PC-3 (cell line): ENCODE measurements around the gene VAT1L. TPM values are rescaled to one million over a fixed set of nuclear protein-coding genes. Genes with fewer than 3 reads are reported as not detected.

Experiments used
- ATAC-seq: fragments of 200-7000 bp; cut with Tn5 transposase; 2 replicates; pipeline ENCODE4 v1.9.1; 2020; ENCODE audit warnings: mild to moderate bottlenecking, moderate library complexity
- BruUV-seq: library from RNA; stranded (reverse); fragments of 400-500 nt; replicated peaks from 2 replicates; lab custom pipeline; 2021; lab: Mats Ljungman, UMichigan
- CTCF ChIA-PET: fragments of 300-600 bp; sonication (Branson Sonifier 250); formaldehyde crosslinking; loops from one replicate; lab custom pipeline; 2022; ENCODE audit warnings: antibody characterized with exemption; lab: Charles Lee
- POLR2A ChIA-PET: fragments of 300-600 bp; sonication (Branson Sonifier 250); formaldehyde crosslinking; loops from one replicate; lab custom pipeline; 2022; ENCODE audit warnings: antibody characterized with exemption; ENCODE audit not compliant: unreplicated experiment; lab: Charles Lee
- DNase-seq: peaks from one replicate; pipeline ENCODE4 v3.0.0-alpha.2; 2015
- H2AFZ ChIP-seq: fragments of 300-600 bp; sonication (generic); 2 replicates; pipeline ENCODE4 v1.6.0; 2016; ENCODE audit warnings: antibody characterized with exemption, low read length
- H3F3A ChIP-seq: fragments of 300-600 bp; sonication (generic); one replicate; pipeline ENCODE4 v1.6.0; 2017; ENCODE audit warnings: antibody characterized with exemption, low read length, control low read depth, mild to moderate bottlenecking; ENCODE audit not compliant: unreplicated experiment
- H3K27ac ChIP-seq: fragments of 300-600 bp; sonication (generic); 2 replicates; pipeline ENCODE4 v1.5.1; 2016; ENCODE audit warnings: mild to moderate bottlenecking, low read length
- H3K27me3 ChIP-seq: fragments of 300-600 bp; sonication (generic); 2 replicates; pipeline ENCODE4 v1.6.1; 2016; ENCODE audit warnings: low read length, mixed read lengths
- H3K36me3 ChIP-seq: fragments of 300-600 bp; sonication (generic); 2 replicates; pipeline ENCODE4 v1.6.1; 2016; ENCODE audit warnings: low read depth, mixed run types, low read length, mixed read lengths
- H3K4me1 ChIP-seq: fragments of 300-600 bp; sonication (generic); 2 replicates; pipeline ENCODE4 v1.5.1; 2016; ENCODE audit warnings: low read length; ENCODE audit not compliant: insufficient read depth
- H3K4me2 ChIP-seq: fragments of 300-600 bp; sonication (generic); 2 replicates; pipeline ENCODE4 v1.6.0; 2016; ENCODE audit warnings: low read length
- H3K4me3 ChIP-seq: fragments of 300-600 bp; sonication (generic); 2 replicates; pipeline ENCODE4 v1.5.1; 2016; ENCODE audit warnings: mild to moderate bottlenecking, low read length, mixed read lengths
- H3K79me2 ChIP-seq: fragments of 300-600 bp; sonication (generic); 2 replicates; pipeline ENCODE4 v1.6.1; 2017; ENCODE audit warnings: low read length, mixed read lengths
- H3K9ac ChIP-seq: fragments of 300-600 bp; sonication (generic); 2 replicates; pipeline ENCODE4 v1.6.0; 2016; ENCODE audit warnings: mild to moderate bottlenecking, low read length
- H3K9me2 ChIP-seq: fragments of 300-600 bp; sonication (generic); replicated peaks from 2 replicates; pipeline ENCODE4 v1.6.1; 2016; ENCODE audit warnings: mixed run types, low read length, mixed read lengths
- H3K9me3 ChIP-seq: fragments of 300-600 bp; sonication (generic); 2 replicates; pipeline ENCODE4 v1.6.1; 2016; ENCODE audit warnings: low read length, mixed read lengths
- H4K20me1 ChIP-seq: fragments of 300-600 bp; sonication (generic); 2 replicates; pipeline ENCODE4 v1.6.1; 2016; ENCODE audit warnings: low read length, mixed read lengths
- EZH2 ChIP-seq: fragments of 300-600 bp; sonication (generic); IDR thresholded peaks from one replicate; pipeline ENCODE4 v1.6.1; 2017; ENCODE audit warnings: antibody characterized with exemption, mild to moderate bottlenecking, low read length; ENCODE audit not compliant: unreplicated experiment
- EZH2phosphoT487 ChIP-seq: fragments of 300-600 bp; sonication (generic); IDR thresholded peaks from 2 replicates; pipeline ENCODE4 v1.6.1; 2018; ENCODE audit warnings: mild to moderate bottlenecking, antibody characterized with exemption, low read length, borderline replicate concordance
- intact Hi-C: fragments of 100-400 bp; cut with micrococcal nuclease; formaldehyde crosslinking; loops from 2 replicates; pipeline ENCODE4 v1.9.0; 2023
- total RNA-seq: library from RNA; depleted of rRNA; stranded (reverse); fragments of >200 nt; gene quantifications from 2 replicates; pipeline ENCODE4 v1.2.3, GENCODE V29; 2014
- TF ChIP-seq, protein P1 (sequence below): fragments of 300-600 bp; sonication (generic); conservative IDR thresholded peaks from 2 replicates; pipeline ENCODE4 v1.5.1; 2017; ENCODE audit warnings: antibody characterized with exemption, low read depth, mild to moderate bottlenecking, low read length

VAT1L gene
- total RNA-seq, 1 experiment from 2014 or later = 0.47 TPM

- intact Hi-C loops = no loop called here
- Histone ChIP-seq H3K9ac (no peak overlapping the region), H3K27ac (no peak overlapping the region), H3K9me2 (no peaks in the 10 kb centered on the region), H3K4me2 (no peak overlapping the region), H3K4me3 (no peak overlapping the region), H3K9me3 (no peaks in the 10 kb centered on the region), H3K79me2 (no peaks in the 10 kb centered on the region), H4K20me1 (no peaks in the 10 kb centered on the region), H3K27me3 (no peaks in the 10 kb centered on the region), H2AFZ (no peak overlapping the region), H3F3A (no peaks in the 10 kb centered on the region), H3K4me1 (no peaks in the 10 kb centered on the region), H3K36me3 (no peaks in the 10 kb centered on the region)
- no peak for DNase-seq
- CTCF ChIA-PET = no interaction called here
- TF ChIP-seq, protein P1, sequence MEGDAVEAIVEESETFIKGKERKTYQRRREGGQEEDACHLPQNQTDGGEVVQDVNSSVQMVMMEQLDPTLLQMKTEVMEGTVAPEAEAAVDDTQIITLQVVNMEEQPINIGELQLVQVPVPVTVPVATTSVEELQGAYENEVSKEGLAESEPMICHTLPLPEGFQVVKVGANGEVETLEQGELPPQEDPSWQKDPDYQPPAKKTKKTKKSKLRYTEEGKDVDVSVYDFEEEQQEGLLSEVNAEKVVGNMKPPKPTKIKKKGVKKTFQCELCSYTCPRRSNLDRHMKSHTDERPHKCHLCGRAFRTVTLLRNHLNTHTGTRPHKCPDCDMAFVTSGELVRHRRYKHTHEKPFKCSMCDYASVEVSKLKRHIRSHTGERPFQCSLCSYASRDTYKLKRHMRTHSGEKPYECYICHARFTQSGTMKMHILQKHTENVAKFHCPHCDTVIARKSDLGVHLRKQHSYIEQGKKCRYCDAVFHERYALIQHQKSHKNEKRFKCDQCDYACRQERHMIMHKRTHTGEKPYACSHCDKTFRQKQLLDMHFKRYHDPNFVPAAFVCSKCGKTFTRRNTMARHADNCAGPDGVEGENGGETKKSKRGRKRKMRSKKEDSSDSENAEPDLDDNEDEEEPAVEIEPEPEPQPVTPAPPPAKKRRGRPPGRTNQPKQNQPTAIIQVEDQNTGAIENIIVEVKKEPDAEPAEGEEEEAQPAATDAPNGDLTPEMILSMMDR = no peak
- no peak for TF ChIP-seq EZH2
- no peak for TF ChIP-seq EZH2phosphoT487
- POLR2A ChIA-PET = no interaction called here
- ATAC-seq = no peak
- no TSS peak for BruUV-seq
Observed at GRCh38 chr16:77758508-77758907, 29.9 kb upstream of the VAT1L start.

- H4K20me1 ChIP-seq = no peaks in the 10 kb centered on the region
- no peak overlapping the region for H2AFZ ChIP-seq
- H3K27me3 ChIP-seq = no peaks in the 10 kb centered on the region
- TF ChIP-seq EZH2phosphoT487 = no peak
- TF ChIP-seq, protein P1 = no peak
- TF ChIP-seq EZH2 = no peak
- DNase-seq (no peak), ATAC-seq (no peak)
- ChIA-PET POLR2A (no interaction called here), CTCF (no interaction called here)
- no peaks in the 10 kb centered on the region for H3K36me3 ChIP-seq
- intact Hi-C loops = no loop called here
- H3K9me2 ChIP-seq = no peaks in the 10 kb centered on the region
- no TSS peak for BruUV-seq
- H3K79me2 ChIP-seq = no peaks in the 10 kb centered on the region
- no peaks in the 10 kb centered on the region for H3F3A ChIP-seq
- no peaks in the 10 kb centered on the region for H3K4me1 ChIP-seq
- no peaks in the 10 kb centered on the region for H3K9me3 ChIP-seq
- H3K27ac ChIP-seq = no peak overlapping the region
- no peak overlapping the region for H3K4me3 ChIP-seq
- no peak overlapping the region for H3K9ac ChIP-seq
- no peak overlapping the region for H3K4me2 ChIP-seq
Observed at GRCh38 chr16:77759201-77759600, 29.2 kb upstream of the VAT1L start.

DNA sequence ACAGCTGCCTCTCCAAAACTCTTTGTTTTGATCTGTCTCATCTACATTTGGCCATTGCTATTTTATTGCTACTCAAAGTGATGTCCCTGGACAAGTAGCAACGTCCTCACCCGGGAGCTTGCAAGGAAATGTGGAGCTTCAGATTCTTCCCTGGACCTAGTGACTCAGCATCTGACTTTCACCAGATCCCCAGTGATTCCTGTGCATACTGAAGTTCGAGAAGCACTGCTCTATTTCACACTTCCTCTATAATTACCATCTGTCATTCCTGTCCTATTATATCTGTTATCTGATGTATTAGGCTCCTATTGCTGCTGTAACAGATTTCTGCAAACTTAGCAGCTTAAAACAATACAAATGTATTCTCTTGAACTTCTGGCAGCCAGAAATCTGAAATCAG, 28.5 kb upstream of the VAT1L start:
- Histone ChIP-seq H3K4me1 (no peaks in the 10 kb centered on the region), H3K36me3 (no peaks in the 10 kb centered on the region), H3F3A (no peaks in the 10 kb centered on the region), H3K9me3 (no peaks in the 10 kb centered on the region), H3K27ac (no peak overlapping the region), H3K9ac (no peak overlapping the region), H3K27me3 (no peaks in the 10 kb centered on the region), H3K4me3 (no peak overlapping the region), H4K20me1 (no peaks in the 10 kb centered on the region), H2AFZ (no peak overlapping the region), H3K79me2 (no peaks in the 10 kb centered on the region), H3K4me2 (no peak overlapping the region), H3K9me2 (no peaks in the 10 kb centered on the region)
- intact Hi-C loops = no loop called here
- ChIA-PET CTCF (no interaction called here), POLR2A (no interaction called here)
- ATAC-seq = no peak
- no peak for TF ChIP-seq EZH2
- no peak for TF ChIP-seq EZH2phosphoT487
- TF ChIP-seq, protein P1 = no peak
- no TSS peak for BruUV-seq
- DNase-seq = no peak
